Osteocyte (in vitro differentiated cells): ENCODE results near the gene UNC13A. TPM values are rescaled to one million over a fixed set of nuclear protein-coding genes. Genes with fewer than 3 reads are reported as not detected.

Experiments used
- DNase-seq: peaks from one replicate; pipeline ENCODE4 v3.0.0; 2021; ENCODE audit warnings: mixed read lengths; ENCODE audit not compliant: unreplicated experiment; ENCODE audit errors: extremely low spot score
- H3K27ac Mint-ChIP-seq: one replicate; pipeline ENCODE4 v1.8.0; 2021; ENCODE audit warnings: mild to moderate bottlenecking, mixed read lengths; ENCODE audit not compliant: unreplicated experiment
- H3K27me3 Mint-ChIP-seq: one replicate; pipeline ENCODE4 v1.8.0; 2021; ENCODE audit warnings: mixed read lengths; ENCODE audit not compliant: unreplicated experiment
- H3K36me3 Mint-ChIP-seq: one replicate; pipeline ENCODE4 v1.8.0; 2021; ENCODE audit warnings: mixed read lengths; ENCODE audit not compliant: unreplicated experiment
- H3K4me1 Mint-ChIP-seq: one replicate; pipeline ENCODE4 v1.8.0; 2021; ENCODE audit warnings: mixed read lengths; ENCODE audit not compliant: unreplicated experiment
- H3K4me3 Mint-ChIP-seq: one replicate; pipeline ENCODE4 v1.8.0; 2021; ENCODE audit warnings: mild to moderate bottlenecking, moderate library complexity, mixed read lengths; ENCODE audit not compliant: unreplicated experiment
- H3K9me3 Mint-ChIP-seq: one replicate; pipeline ENCODE4 v1.8.0; 2021; ENCODE audit warnings: mixed read lengths; ENCODE audit not compliant: unreplicated experiment
- total RNA-seq: library from RNA; stranded (reverse); gene quantifications from 2 replicates; pipeline ENCODE4 v1.2.1, GENCODE V29; 2021
- TF ChIP-seq, protein P1 (sequence below): fragments of 200-600 bp; sonication (generic); IDR thresholded peaks from 2 replicates; pipeline ENCODE4 v1.5.0; 2021; ENCODE audit warnings: antibody characterized with exemption, mild to moderate bottlenecking, moderate library complexity

UNC13A gene
- total RNA-seq, 1 donor from 2014 or later = 1.6 TPM

DNA sequence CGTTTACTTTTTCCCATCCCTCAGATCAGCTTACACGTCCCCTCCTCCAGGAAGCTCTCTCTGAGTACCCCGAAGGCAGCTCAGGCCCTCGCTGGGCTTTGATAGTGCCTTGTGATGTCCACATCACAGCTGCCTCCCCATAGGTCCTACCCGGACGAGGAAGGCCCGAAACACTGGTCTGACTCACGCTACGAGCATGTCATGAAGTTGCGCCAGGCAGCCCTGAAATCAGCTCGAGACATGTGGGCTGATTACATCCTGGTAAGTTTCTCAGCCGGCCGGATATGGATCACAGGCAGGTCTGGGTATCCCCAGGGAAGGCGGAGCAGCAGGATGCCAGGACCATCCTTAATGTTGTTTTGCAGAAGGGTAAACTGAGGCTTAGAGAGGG lies 128.0 kb downstream of the UNC13A start:
- Mint-ChIP-seq H3K36me3 (peaks cover 18% of the 10 kb centered on the region), H3K27me3 (no peaks in the 10 kb centered on the region), H3K4me1 (peaks cover 10% of the 10 kb centered on the region), H3K9me3 (no peaks in the 10 kb centered on the region), H3K27ac (peak overlapping the region; percentile 38), H3K4me3 (no peak overlapping the region)
- TF ChIP-seq, protein P1, sequence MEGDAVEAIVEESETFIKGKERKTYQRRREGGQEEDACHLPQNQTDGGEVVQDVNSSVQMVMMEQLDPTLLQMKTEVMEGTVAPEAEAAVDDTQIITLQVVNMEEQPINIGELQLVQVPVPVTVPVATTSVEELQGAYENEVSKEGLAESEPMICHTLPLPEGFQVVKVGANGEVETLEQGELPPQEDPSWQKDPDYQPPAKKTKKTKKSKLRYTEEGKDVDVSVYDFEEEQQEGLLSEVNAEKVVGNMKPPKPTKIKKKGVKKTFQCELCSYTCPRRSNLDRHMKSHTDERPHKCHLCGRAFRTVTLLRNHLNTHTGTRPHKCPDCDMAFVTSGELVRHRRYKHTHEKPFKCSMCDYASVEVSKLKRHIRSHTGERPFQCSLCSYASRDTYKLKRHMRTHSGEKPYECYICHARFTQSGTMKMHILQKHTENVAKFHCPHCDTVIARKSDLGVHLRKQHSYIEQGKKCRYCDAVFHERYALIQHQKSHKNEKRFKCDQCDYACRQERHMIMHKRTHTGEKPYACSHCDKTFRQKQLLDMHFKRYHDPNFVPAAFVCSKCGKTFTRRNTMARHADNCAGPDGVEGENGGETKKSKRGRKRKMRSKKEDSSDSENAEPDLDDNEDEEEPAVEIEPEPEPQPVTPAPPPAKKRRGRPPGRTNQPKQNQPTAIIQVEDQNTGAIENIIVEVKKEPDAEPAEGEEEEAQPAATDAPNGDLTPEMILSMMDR = no peak
- no peak for DNase-seq

DNA sequence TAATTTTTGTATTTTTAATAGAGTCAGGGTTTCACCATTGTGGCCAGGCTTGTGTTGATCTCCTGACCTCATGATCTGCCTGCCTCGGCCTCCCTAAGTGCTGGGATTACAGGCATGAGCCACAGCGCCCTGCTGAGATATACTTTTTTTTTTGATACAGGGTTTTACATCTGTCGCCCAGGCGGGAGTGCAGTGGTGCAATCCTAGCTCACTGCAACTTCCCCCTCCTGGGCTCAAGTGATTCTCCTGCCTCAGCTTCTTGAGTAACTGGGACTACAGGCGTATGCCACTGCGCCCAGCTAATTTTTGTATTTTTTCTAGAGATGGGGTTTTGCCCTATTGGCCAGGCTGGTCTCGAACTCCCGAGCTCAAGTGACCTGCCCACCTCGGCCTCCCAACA lies 130.7 kb downstream of the UNC13A start:
- TF ChIP-seq, protein P1 = no peak
- Mint-ChIP-seq H3K9me3 (no peaks in the 10 kb centered on the region), H3K27me3 (no peaks in the 10 kb centered on the region), H3K4me3 (no peak overlapping the region), H3K27ac (no peak overlapping the region), H3K36me3 (peaks cover 14% of the 10 kb centered on the region), H3K4me1 (peaks cover 22% of the 10 kb centered on the region)
- no peak for DNase-seq

GRCh38 chr19:17556995-17557394 lies 131.2 kb downstream of the UNC13A start:
- no peaks in the 10 kb centered on the region for H3K9me3 Mint-ChIP-seq
- H3K4me3 Mint-ChIP-seq = peak overlapping the region; percentile 80
- H3K27me3 Mint-ChIP-seq = no peaks in the 10 kb centered on the region
- H3K36me3 Mint-ChIP-seq = peaks cover 13% of the 10 kb centered on the region
- TF ChIP-seq, protein P1 = no peak
- H3K27ac Mint-ChIP-seq = no peak overlapping the region
- no peak for DNase-seq
- peaks cover 22% of the 10 kb centered on the region for H3K4me1 Mint-ChIP-seq

DNA sequence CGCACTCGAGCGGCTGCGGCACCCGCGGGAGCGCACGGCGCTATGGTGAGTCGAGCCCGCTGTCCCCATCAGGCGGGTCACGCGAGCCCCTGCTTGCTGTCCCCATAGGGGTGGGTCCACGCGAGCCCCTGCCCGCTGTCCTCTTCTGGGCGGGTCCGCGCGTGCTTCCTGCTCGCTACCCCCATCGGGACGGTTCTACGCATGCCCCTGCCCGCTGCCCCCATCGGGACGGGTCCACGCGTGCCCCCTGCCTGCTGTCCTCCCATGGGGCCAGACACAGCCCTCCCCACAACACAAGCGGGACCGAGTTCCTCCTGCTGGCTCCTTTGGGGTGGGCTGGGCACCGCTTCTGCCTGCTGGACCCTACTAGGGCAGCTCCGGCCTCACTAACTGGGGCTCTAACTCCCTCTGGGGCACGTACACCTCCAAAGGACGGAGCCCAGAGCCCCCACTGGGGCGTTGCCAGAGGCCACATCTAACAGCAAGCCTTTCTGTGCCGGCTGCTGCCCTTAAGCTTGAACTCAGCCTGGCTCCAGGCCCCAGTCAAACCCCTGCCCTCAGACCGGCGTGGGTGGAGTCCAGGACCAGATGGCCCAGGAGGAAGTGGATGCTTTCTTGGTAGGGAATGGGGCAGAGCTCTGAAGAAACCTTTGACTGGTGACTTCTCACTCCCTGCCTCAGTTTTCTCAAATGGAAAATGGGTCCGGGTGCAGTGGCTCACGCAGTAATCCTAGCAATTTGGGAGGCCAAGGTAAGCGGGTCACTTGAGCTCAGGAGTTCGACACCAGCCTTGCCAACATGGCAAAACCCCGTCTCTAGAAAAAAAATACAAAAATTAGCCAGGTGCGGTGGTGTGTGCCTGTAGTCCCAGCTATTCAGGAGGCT lies 132.0 kb downstream of the UNC13A start:
- DNase-seq = no peak
- Mint-ChIP-seq H3K4me3 (peak overlapping the region; percentile 80), H3K4me1 (peaks cover 22% of the 10 kb centered on the region), H3K9me3 (no peaks in the 10 kb centered on the region), H3K27me3 (no peaks in the 10 kb centered on the region), H3K36me3 (peaks cover 9% of the 10 kb centered on the region), H3K27ac (peak overlapping the region; percentile 52)
- TF ChIP-seq, protein P1 = no peak

DNA sequence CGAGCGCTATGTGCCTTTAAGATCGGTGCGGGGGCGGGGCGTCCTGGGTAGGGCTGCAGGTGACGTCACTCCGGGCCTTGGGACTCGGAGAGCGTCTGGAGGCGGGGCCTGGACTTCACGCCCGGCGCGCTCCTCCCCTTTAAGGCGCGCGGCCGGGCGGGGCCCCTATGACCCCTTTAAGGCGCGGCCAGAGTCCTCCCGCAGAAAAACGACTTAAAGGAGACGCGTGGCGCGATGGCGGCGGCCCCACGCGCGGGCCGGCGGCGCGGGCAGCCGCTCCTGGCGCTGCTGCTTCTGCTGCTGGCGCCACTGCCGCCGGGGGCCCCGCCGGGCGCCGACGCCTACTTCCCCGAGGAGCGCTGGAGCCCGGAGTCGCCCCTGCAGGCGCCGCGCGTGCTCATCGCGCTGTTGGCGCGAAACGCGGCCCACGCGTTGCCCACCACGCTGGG lies 132.7 kb downstream of the UNC13A start, which contains the start of gene COLGALT1:
Gene COLGALT1 (plus strand): TSS at position 170 of the 449 bp plus-strand sequence. CDS start 65 bp downstream, at position 235.
- TF ChIP-seq, protein P1 = no peak
- Mint-ChIP-seq H3K4me1 (peaks cover 22% of the 10 kb centered on the region), H3K9me3 (no peaks in the 10 kb centered on the region), H3K4me3 (peak within 1 kb of the TSS; percentile 80), H3K27me3 (no peaks in the 10 kb centered on the region), H3K36me3 (peaks cover 9% of the 10 kb centered on the region), H3K27ac (peak within 1 kb of the TSS; percentile 52)
- peak; percentile 98 for DNase-seq
